Right ventricle myocardium superior (tissue), 1 donor: ENCODE measurements around the gene KMT5B. TPM values are rescaled to one million over a fixed set of nuclear protein-coding genes. Genes with fewer than 3 reads are reported as not detected.

Source experiments
- ATAC-seq: fragments of 200-7000 bp; cut with Tn5 transposase; one replicate; pipeline ENCODE4 v1.9.1; 2020; ENCODE audit warnings: mild to moderate bottlenecking; ENCODE audit not compliant: poor library complexity
- DNase-seq: peaks from one replicate; pipeline ENCODE4 v3.0.0-alpha.2; 2020
- intact Hi-C: fragments of 100-400 bp; cut with DNase I; formaldehyde crosslinking; loops from one replicate; pipeline ENCODE4 v1.11.2; 2022
- total RNA-seq: library from RNA; stranded (reverse); fragmentation: NEBNext Ultra II Directional; extraction: Animal tissue kit (Norgen Biotek cat#: 25700); gene quantifications from one replicate; pipeline ENCODE4 v1.2.1, GENCODE V29; 2021
- donor health status: DM: no; HTN: yes; CAD: no; lungs with severe emphysema.

Gene KMT5B
- total RNA-seq, 1 donor from 2014 or later = 22.5 TPM

DNA sequence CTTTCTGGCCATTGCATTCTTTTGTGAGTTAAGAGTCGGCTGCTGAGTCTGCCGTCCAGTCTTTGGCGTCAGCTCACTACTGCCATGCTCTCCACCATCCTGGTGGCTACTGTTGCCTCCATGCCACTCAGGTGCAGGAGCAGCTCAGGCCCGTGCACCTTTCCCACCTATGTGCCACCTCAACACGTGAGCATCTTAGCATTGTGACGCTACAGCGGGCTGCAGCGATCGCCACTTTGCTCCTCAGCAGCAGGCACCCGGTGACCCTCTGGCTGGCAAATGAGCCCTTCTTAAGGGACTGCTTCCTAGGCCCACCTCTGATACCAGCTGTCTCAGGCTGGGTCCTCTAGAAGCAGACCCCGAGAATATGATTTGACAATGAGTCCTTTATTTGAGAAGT is 11.5 kb upstream of the KMT5B start:
- DNase-seq (no peak), ATAC-seq (no peak)
- intact Hi-C loops = no loop called here

- intact Hi-C loops = no loop called here
- DNase-seq (no peak), ATAC-seq (no peak)
These were observed 10.2 kb upstream of the KMT5B start for GRCh38 chr11:68223275-68223674.

DNA sequence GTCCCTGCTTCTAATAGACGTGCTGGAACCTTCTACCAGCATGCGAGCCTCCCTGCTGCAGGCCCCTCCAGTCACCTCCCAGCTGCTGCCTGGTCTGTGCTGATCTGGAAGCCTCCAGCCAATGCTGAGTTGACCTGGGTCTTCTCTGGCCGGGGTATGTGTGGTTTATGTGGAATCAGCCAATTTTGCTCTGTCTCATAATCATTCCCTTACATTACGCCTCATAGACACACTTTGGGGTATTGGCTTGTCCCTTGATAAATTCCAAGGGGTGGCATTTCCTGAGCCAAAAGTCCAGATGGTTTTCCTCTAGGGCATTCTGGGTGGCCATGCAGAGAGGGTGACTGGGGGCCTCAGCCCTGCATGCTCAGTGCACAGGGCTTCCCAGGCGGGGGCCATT is 8.3 kb upstream of the KMT5B start:
- DNase-seq = no peak
- no peak for ATAC-seq
- intact Hi-C loops = no loop called here

- DNase-seq = peak; percentile 62
- peak; percentile 51 for ATAC-seq
- intact Hi-C loops = no loop called here
These were observed 3.3 kb upstream of the KMT5B start for GRCh38 chr11:68216171-68216938.

GRCh38 chr11:68215524-68216170 is 2.6 kb upstream of the KMT5B start:
- DNase-seq (no peak), ATAC-seq (no peak)
- intact Hi-C loops = no loop called here

DNA sequence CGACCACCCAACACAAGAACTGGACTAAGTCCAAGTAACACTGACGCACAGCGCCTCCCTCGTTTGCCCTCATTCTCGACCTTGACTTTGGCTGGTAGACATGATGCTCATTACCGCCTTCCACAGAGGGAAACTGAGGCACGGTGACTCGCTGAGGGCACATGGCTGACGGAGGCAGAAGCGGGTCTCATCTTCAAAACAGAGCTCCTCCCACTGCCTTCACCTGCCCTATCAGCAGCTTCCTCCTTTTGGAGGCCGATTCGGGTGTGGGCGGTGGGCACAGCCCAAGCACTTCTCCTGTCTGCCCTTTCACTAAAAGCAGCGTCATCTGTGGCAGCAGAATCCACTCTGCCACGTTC is 2.0 kb upstream of the KMT5B start:
- no peak for ATAC-seq
- intact Hi-C loops = no loop called here
- DNase-seq = no peak

DNA sequence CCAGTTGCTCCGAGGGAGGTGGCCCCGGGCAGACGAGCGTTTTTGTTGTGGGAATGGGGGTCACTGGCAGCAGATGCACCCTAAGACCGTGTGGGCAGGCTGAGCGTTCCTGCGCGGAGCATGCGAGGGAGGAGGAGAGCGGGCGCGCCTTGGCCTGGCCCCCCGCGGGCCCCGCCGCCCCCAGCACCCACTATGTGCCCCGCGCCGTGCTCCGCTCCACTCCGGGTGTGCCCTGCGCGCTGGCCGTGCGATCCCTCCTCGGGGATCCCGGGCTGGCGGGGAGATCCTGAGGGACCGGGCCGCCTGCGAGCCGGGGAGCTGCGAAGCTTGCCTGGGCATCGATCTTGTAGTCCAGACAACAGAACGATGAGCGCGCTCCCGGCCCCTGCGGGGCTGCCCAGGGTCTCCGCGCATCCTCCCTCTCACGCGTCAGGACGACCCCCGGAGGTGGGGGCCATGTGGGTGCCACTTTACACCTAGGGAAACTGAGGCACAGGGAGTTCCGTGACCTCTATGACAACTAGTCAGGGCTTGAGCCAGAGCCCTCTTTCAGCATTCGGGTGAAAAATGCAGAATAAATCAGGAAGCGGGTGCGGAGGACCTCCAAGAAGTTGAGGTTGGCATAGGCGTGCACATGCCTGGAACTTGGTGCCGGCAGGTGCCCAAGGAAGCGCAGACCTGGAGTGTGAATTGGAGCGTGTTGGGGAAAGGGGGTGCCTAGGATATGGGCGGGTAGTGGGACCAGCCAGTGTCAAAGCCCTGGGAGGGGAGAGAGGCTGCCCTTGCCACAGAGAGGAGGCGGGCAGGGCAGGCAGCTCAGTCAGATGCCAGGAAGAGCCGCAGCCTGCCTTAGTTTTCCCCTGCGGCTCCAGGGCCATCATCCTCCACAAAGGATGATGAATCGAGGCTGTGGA is 1.3 kb upstream of the KMT5B start:
- intact Hi-C loops = no loop called here
- DNase-seq = peak; percentile 56
- ATAC-seq = peak; percentile 13

DNA sequence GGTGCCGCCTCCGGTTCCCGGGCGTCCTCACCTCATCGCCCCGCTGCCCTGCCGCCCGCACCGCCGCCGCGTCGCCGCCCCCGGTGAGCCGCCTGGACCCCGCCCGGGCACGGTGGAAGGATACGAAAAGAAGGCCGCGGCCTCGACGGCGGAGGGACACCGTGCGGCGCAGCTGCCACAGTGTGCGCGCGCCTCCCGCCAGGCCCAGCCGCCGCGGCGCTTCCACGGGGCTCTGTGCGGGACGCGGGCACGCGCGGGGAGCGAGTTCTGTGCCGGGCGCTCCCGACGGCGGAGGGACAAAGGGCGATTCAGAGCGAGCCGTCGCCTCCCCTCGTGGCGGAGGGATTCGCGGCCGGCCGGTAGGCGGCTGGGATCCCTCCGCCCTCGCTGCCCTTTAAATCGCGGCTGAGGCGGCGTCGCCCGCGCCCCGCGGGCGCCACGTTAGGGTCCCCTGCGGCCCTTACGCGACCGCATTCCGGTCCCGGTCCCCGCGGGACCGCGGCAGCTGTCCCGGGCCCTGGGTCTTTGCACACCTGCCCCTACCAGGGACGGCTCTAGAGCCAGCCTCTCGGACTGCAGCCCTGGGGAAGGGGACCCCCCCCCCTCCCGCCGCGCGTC is 568 bp upstream of the KMT5B start:
- DNase-seq (peak; percentile 91), ATAC-seq (peak; percentile 69)
- intact Hi-C loops = no loop called here

DNA sequence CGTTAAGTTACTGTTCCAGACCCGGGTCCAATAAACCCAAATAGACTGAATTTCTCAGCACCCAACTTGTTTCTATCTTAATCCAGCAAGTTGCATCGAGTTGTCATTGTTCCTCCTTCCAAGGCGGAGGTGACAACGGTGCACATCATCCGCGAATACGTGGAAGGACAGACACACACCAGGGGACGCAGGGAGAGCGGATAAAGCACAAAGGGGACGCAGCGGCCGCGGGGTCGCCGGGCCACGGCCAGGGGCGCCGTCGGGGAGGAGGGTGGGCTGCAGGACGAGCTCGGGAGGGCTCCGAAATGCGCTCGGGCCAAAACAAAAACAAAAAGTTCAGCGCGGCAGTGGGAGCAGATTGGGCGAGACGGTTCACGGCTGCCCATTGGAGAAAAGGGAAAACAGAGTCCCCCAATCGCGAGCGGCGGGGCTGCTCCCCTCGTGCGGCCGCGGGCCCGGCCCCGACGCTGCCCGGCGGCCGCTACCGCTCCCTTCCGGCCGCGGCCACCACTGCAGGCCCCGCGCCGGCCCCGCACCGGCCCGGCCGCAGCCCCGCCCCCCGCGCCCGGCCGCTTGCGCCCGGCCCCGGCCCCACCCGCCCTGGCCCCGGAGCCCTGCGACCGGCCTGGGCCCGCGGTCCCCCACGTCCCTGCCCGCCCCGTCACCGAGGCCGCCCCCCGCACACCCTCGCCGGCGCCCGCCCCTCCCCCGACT is 518 bp downstream of the KMT5B start:
- peak; percentile 81 for DNase-seq
- intact Hi-C loops = no loop called here

DNA sequence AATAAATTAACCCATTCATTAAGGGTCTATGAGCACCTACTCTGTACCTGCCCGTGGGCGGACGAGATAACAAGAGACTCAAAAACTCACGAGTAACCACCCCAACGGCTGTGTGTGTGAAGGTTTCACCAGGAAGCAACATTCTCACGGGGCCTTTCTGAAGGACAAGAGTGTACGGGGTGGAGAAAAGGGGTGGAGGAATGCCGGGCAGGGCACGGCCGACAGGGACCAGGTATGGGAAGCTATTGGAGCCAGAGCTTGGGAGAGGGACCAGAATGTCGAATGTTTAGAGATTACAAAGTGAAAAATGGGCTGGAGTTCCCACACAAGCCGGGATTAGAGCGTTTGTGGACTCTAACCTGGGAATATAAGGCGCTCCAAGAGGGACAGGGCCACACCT is 1.6 kb downstream of the KMT5B start:
- DNase-seq (no peak), ATAC-seq (no peak)
- intact Hi-C loops = no loop called here

More for the DNA sequence above, 518 bp downstream of the KMT5B start:
- peak; percentile 57 for ATAC-seq

DNA sequence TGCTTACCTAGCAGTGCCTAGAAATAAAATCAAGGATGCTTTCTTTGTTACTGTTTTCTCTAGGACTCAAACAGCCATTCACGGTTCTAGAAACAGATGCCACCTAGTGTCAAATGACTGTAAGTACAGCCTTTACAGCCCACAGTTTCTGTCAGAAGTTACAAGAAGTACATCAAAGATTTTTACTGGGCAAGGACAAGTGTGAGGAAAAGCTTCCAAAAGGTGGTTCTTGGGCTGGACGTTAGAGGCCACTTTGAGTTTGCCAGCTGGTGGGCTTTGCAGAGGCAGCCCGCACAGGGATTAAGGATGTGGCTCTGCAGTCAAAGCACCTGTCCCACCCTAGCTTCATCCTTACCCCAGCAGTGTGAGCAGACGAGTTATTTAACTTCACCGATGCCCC is 6.9 kb downstream of the KMT5B start:
- ATAC-seq (peak; percentile 66), DNase-seq (no peak)
- intact Hi-C loops = loop anchor here (10.0 kb wide), 1 partner anchor 111 kb away; no protein-coding TSS in a partner anchor

- ATAC-seq = no peak
- intact Hi-C loops = loop anchor here (10.0 kb wide), 1 partner anchor 110 kb away; no protein-coding TSS in a partner anchor
- DNase-seq = no peak
These were observed 8.7 kb downstream of the KMT5B start for GRCh38 chr11:68204402-68204801.

- ATAC-seq = no peak
- intact Hi-C loops = loop anchor here (10.0 kb wide), 1 partner anchor 107 kb away; no protein-coding TSS in a partner anchor
- no peak for DNase-seq
These were observed 10.9 kb downstream of the KMT5B start for GRCh38 chr11:68202165-68202564.

DNA sequence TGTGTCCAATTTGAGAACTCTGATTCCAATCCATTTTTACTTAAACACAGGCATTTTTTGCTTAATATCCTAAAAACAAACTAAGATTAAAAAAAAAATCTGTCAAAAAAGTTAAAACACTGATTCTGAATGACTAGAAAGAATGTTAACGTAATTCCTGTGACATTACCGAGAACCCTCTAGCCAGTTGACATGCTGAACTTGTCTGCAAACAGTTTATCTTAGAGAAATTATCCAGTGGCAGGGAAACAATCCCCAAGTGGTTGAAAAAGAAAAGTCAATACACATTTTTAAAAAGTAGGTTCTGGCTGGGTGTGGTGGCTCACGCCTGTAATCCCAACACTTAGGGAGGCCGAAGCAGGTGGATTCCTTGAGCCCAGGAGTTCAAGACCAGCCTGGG is 11.6 kb downstream of the KMT5B start:
- DNase-seq (no peak), ATAC-seq (no peak)
- intact Hi-C loops = loop anchor here (10.0 kb wide), 1 partner anchor 107 kb away; no protein-coding TSS in a partner anchor

GRCh38 chr11:68200639-68201038 is 12.5 kb downstream of the KMT5B start:
- DNase-seq (no peak), ATAC-seq (peak; percentile 38)
- intact Hi-C loops = loop anchor here (10.0 kb wide), 1 partner anchor 106 kb away; no protein-coding TSS in a partner anchor

DNA sequence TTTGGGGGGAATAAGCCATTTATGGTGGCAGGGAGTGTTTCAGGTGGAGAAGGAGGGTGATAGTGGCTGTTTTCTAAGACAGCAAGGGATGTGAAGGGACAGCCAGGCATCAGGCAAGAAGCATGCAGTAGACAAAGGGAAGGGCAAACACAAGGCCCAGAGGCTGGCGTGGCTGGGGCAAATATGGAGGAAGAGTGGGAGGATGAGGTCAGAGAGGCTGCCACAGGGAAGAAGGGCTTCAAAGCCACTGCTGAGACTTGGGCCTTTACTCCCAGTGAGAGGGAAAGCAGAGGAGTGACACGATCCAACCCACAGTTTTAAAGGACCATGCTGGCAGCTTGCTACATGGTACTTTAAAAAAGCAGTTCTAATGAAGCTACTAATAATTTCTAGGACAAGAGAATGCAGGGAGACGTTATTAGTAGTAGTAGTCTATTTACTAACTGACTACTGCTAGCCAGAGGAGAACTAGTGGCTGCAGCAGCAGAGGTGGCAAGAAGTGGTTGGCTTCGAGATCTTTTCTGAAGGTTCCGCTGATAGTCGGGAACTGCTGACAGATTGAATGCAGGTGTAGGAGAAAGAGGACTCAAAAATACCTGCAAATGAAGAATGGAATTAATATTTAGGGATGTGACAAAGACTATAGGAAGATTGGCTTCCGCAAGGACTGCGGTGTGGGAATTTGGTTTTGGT is 13.7 kb downstream of the KMT5B start:
- ATAC-seq = peak; percentile 55
- intact Hi-C loops = no loop called here
- DNase-seq = no peak

DNA sequence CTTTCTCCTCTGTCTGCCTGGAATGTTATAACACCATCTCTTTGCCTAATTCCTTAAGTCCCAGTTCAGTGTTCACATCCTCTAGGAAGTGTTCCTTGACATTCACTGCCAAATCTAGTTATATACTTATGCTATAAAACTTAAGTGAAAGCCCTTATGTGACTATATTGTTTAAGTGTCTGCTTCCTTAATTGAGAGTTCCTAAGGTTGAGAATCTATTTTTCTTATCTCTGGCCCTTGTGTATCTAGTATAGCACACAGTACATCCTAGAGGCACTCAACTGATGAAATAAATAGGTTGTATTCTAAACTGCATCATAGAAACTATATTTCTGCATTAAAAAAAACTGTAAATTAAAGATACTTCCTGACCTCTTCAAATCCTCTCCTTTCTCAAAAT is 16.9 kb downstream of the KMT5B start:
- no peak for DNase-seq
- ATAC-seq = no peak
- intact Hi-C loops = no loop called here
